Right lobe of liver (tissue), 6 donors: ENCODE results near the gene KRTAP12-1. TPM values are rescaled to one million over a fixed set of nuclear protein-coding genes. Genes with fewer than 3 reads are reported as not detected.

Experiments used
- ATAC-seq, 4 donors: fragments of 200-7000 bp; cut with Tn5 transposase; one replicate each; pipeline ENCODE4 v1.9.1; 2020; ENCODE audit warnings: mild to moderate bottlenecking in 4 of 4, moderate library complexity in 4 of 4
- DNase-seq, 3 donors: peaks; one replicate each; pipeline ENCODE4 v3.0.0-alpha.2; 2020
- H3K27ac ChIP-seq, 3 donors: fragments of 200-600 bp; one replicate each; pipeline ENCODE4 v1.8.0; 2022
- H3K27me3 ChIP-seq, 2 donors: fragments of 200-600 bp; one replicate each; pipeline ENCODE4 v1.8.0; 2022
- H3K36me3 ChIP-seq, 4 donors: fragments of 200-600 bp; sonication (generic) in 1 of 4; one replicate each; pipeline versions ENCODE4 v1.5.1 to v1.8.0; 2017 to 2022; ENCODE audit warnings: control low read depth in 1 of 4
- H3K4me1 ChIP-seq, 4 donors: fragments of 200-600 bp; sonication (generic) in 1 of 4; one replicate each; pipeline versions ENCODE4 v1.5.1 to v1.8.0; 2017 to 2022; ENCODE audit warnings: control low read depth in 1 of 4
- H3K4me3 ChIP-seq, 3 donors: fragments of 200-600 bp; one replicate each; pipeline ENCODE4 v1.8.0; 2022
- H3K9me3 ChIP-seq, 4 donors: fragments of 200-600 bp; sonication (generic) in 1 of 4; one replicate each; pipeline versions ENCODE4 v1.5.1 to v1.8.0; 2017 to 2022; ENCODE audit warnings: control low read depth in 1 of 4
- CTCF ChIP-seq, 4 donors: fragments of 200-600 bp in 3 of 4; fragments of 450-650 bp in 1 of 4; IDR thresholded peaks; one replicate each; pipeline versions ENCODE4 v1.5.1 to v1.8.0; 2016 to 2022; ENCODE audit warnings: antibody characterized with exemption in 4 of 4, mild to moderate bottlenecking in 2 of 4
- POLR2A ChIP-seq: fragments of 450-650 bp; IDR thresholded peaks from one replicate; pipeline ENCODE4 v1.6.1; 2017; ENCODE audit warnings: antibody characterized with exemption, mild to moderate bottlenecking
- WGBS: methylation state at CpG from one replicate; pipeline ENCODE4 v1.1.6; 2018; ENCODE audit warnings: low coverage, low lambda C conversion rate; ENCODE audit not compliant: insufficient coverage; ENCODE audit errors: missing lambda C conversion rate; 5-methylcytosine and 5-hydroxymethylcytosine counted together
- intact Hi-C, 2 donors: fragments of 100-400 bp; cut with DNase I; formaldehyde crosslinking; loops; one replicate each; pipeline versions ENCODE4 v1.11.2 to v1.14.1; 2022
- total RNA-seq, 6 experiments: library from RNA; depleted of rRNA in 2 of 6; stranded (reverse); fragments of >200 nt in 2 of 6; fragmentation: NEBNext Ultra II Directional in 3 of 6; extraction: Animal tissue kit (Norgen Biotek cat#: 25700) in 3 of 6; gene quantifications; one replicate each; pipeline versions ENCODE4 v1.1.0 to v1.2.4, GENCODE V29; 2016 to 2023
- donor health status: DM: no; HTN: yes; CAD: no.
- donor health status: DM: no; HTN: no; CAD: no.
- donor health status: DM: no; HTN: no; CAD: no.
- donor health status: DM: no; HTN: yes; CAD: no.
- donor health status: DM: no; HTN: yes; CAD: no.

The KRTAP12-1 gene
- total RNA-seq, 6 experiments from 2014 or later, result not detected

DNA sequence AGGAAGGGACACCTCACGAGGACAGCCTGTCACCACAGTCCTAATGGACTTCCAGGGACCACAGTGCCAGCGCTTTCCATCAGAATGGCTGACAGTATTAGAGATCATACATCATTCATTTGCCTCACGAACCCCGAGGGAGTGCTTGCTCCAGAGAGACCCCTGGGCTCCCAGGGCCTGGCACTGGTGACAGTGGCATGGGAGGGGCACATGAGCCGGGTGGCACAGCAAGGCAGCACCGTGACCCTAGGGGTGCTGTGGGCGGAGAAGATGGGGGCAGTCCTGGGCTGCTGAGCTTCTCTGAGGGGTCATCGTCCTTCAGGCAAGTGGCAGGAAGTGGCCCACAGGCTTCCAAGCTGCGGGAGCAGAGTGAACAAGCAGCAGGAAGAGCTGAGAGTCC is 45.8 kb upstream of the KRTAP12-1 start:
- Histone ChIP-seq H3K9me3 (no peaks in the 10 kb centered on the region), H3K4me3 (no peak overlapping the region), H3K27me3 (peaks cover 0 to 13% of the 10 kb centered on the region in 2 donors), H3K36me3 (no peaks in the 10 kb centered on the region), H3K4me1 (no peaks in the 10 kb centered on the region), H3K27ac (no peak overlapping the region)
- TF ChIP-seq CTCF (IDR thresholded peaks at IDR 0.05), result no peak
- no peak for TF ChIP-seq POLR2A
- 32% methylated on average over 3 of the region's 9 CpGs for WGBS
- intact Hi-C loops, result no loop called here
- DNase-seq (no peak), ATAC-seq (no peak)

DNA sequence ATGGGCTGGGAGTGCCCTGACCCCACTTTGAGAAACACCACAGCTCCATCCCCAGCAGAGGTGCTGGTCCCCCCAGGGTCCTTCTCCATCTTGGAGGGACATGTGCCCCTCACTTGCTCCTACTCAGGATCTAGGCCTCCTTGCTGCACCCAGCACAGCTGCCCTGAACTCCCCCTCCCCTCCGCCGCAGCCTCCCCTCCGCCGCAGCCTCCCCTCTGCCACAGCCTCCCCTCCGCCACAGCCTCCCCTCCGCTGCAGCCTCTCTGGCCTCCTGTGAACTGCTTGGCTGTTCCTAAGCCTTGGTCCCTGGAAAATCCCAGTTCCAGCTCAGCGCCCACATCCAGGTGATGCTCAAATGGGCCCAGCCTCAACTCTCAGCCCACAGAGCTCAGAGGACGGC is 45.4 kb upstream of the KRTAP12-1 start:
- DNase-seq (no peak), ATAC-seq (no peak)
- Histone ChIP-seq H3K9me3 (no peaks in the 10 kb centered on the region), H3K4me3 (no peak overlapping the region), H3K27me3 (peaks cover 0 to 13% of the 10 kb centered on the region in 2 donors), H3K4me1 (no peaks in the 10 kb centered on the region), H3K27ac (no peak overlapping the region), H3K36me3 (no peaks in the 10 kb centered on the region)
- 90% methylated on average over 2 of the region's 8 CpGs for WGBS
- intact Hi-C loops, result no loop called here
- TF ChIP-seq POLR2A (no peak), CTCF (IDR thresholded peaks at IDR 0.05) (no peak)

GRCh38 chr21:44726826-44727225 is 44.9 kb upstream of the KRTAP12-1 start:
- ATAC-seq (no peak), DNase-seq (peak in 1 of 3 donors; percentile 47)
- H3K4me1 ChIP-seq, result no peaks in the 10 kb centered on the region
- no CpG with 5 or more reads among the region's 6 CpGs for WGBS
- no peak for TF ChIP-seq CTCF (IDR thresholded peaks at IDR 0.05)
- no peak for TF ChIP-seq POLR2A
- H3K9me3 ChIP-seq, result no peaks in the 10 kb centered on the region
- H3K27ac ChIP-seq, result no peak overlapping the region
- intact Hi-C loops, result no loop called here
- H3K36me3 ChIP-seq, result no peaks in the 10 kb centered on the region
- H3K4me3 ChIP-seq, result no peak overlapping the region
- peaks cover 0 to 13% of the 10 kb centered on the region in 2 donors for H3K27me3 ChIP-seq

DNA sequence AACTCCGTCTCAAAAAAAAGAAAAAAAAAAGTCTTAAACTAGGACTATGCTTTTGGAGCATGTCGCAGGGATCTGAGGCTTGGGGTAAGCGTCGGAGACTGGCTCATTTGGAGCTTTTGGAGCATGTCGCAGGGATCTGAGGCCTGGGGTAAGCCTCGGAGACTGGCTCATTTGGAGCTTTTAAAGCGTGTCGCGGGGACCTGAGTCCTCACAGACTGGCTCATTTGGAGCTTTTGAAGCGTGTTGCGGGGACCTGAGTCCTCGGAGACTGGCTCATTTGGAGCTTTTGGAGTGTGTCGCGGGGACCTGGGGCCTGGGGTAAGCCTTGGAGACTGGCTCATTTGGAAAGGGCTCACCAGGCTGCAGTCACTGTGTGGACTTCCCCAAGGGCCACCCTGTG is 43.0 kb upstream of the KRTAP12-1 start:
- intact Hi-C loops, result no loop called here
- H3K27me3 ChIP-seq, result peaks cover 0 to 13% of the 10 kb centered on the region in 2 donors
- H3K4me1 ChIP-seq, result no peaks in the 10 kb centered on the region
- no peaks in the 10 kb centered on the region for H3K36me3 ChIP-seq
- TF ChIP-seq CTCF (IDR thresholded peaks at IDR 0.05), result no peak
- TF ChIP-seq POLR2A, result no peak
- WGBS, result 83% methylated on average over 10 of the region's 14 CpGs
- H3K9me3 ChIP-seq, result no peaks in the 10 kb centered on the region
- DNase-seq (no peak), ATAC-seq (no peak)
- H3K27ac ChIP-seq, result no peak overlapping the region
- H3K4me3 ChIP-seq, result no peak overlapping the region

GRCh38 chr21:44724196-44724595 is 42.2 kb upstream of the KRTAP12-1 start:
- H3K27ac ChIP-seq, result no peak overlapping the region
- H3K9me3 ChIP-seq, result no peaks in the 10 kb centered on the region
- H3K27me3 ChIP-seq, result peaks cover 0 to 13% of the 10 kb centered on the region in 2 donors
- no peak for TF ChIP-seq POLR2A
- no peak for TF ChIP-seq CTCF (IDR thresholded peaks at IDR 0.05)
- H3K36me3 ChIP-seq, result no peaks in the 10 kb centered on the region
- peak in 1 of 3 donors; percentile 31 for DNase-seq
- WGBS, result 77% methylated on average over 6 of the region's 7 CpGs
- no peak for ATAC-seq
- H3K4me3 ChIP-seq, result no peak overlapping the region
- H3K4me1 ChIP-seq, result no peaks in the 10 kb centered on the region
- intact Hi-C loops, result no loop called here
